WTC11 (cell line): ENCODE data around the gene ZDHHC7. TPM values are rescaled to one million over a fixed set of nuclear protein-coding genes. Genes with fewer than 3 reads are reported as not detected.

Source experiments
- ATAC-seq: fragments of 200-7000 bp; cut with Tn5 transposase; 2 replicates; pipeline ENCODE4 v1.10.0; 2021; ENCODE audit warnings: mild to moderate bottlenecking, moderate library complexity
- CTCF ChIA-PET: fragments of 300-600 bp; sonication (Branson Sonifier 250); formaldehyde crosslinking; loops from one replicate; lab custom pipeline; 2021; ENCODE audit warnings: antibody characterized with exemption; lab: Charles Lee
- POLR2A ChIA-PET: fragments of 350-600 bp; sonication (Branson Sonifier 250); formaldehyde crosslinking; loops from one replicate; lab custom pipeline; 2021; ENCODE audit warnings: antibody characterized with exemption; lab: Charles Lee
- DNase-seq: peaks from one replicate; pipeline ENCODE4 v3.0.0; 2021; ENCODE audit warnings: low spot score
- H3K27ac Mint-ChIP-seq: 2 replicates; pipeline ENCODE4 v1.8.0; 2021; ENCODE audit warnings: mixed read lengths
- H3K27me3 Mint-ChIP-seq: 2 replicates; pipeline ENCODE4 v1.8.0; 2021; ENCODE audit warnings: low read depth, mild to moderate bottlenecking, moderate library complexity, mixed read lengths
- H3K36me3 Mint-ChIP-seq: 2 replicates; pipeline ENCODE4 v1.8.0; 2021; ENCODE audit warnings: mixed read lengths
- H3K4me1 Mint-ChIP-seq: 2 replicates; pipeline ENCODE4 v1.8.0; 2022; ENCODE audit warnings: mixed read lengths
- H3K4me3 Mint-ChIP-seq: 2 replicates; pipeline ENCODE4 v1.8.0; 2021; ENCODE audit warnings: mild to moderate bottlenecking, moderate library complexity, mixed read lengths
- H3K9me3 Mint-ChIP-seq: 2 replicates; pipeline ENCODE4 v1.8.0; 2021; ENCODE audit warnings: mixed read lengths
- CBFB ChIP-seq: sonication (generic); formaldehyde crosslinking; IDR thresholded peaks from 2 replicates; pipeline ENCODE4 v1.8.1; 2022; ENCODE audit warnings: mild to moderate bottlenecking, low read depth, missing genetic modification reagents
- ELF4 ChIP-seq: sonication (generic); formaldehyde crosslinking; IDR thresholded peaks from 2 replicates; pipeline ENCODE4 v1.8.1; 2022; ENCODE audit warnings: low read depth, mild to moderate bottlenecking, moderate library complexity, missing genetic modification reagents
- GABPB1 ChIP-seq: sonication (generic); formaldehyde crosslinking; IDR thresholded peaks from 2 replicates; pipeline ENCODE4 v1.8.1; 2023; ENCODE audit warnings: mild to moderate bottlenecking, missing genetic modification reagents
- GRHL2 ChIP-seq: fragments of 250-450 bp; sonication (Bioruptor Pico); IDR thresholded peaks from 2 replicates; pipeline ENCODE4 v1.8.0; 2022; ENCODE audit warnings: mild to moderate bottlenecking, moderate library complexity; ENCODE audit not compliant: insufficient replicate concordance, severe bottlenecking
- GTF2I ChIP-seq: fragments of 250-450 bp; sonication (Bioruptor Pico); conservative IDR thresholded peaks from 2 replicates; pipeline ENCODE4 v1.4.0; 2021; ENCODE audit warnings: mild to moderate bottlenecking
- KAT7 ChIP-seq: sonication (generic); formaldehyde crosslinking; IDR thresholded peaks from 2 replicates; pipeline ENCODE4 v1.8.1; 2023; ENCODE audit warnings: missing genetic modification reagents, mild to moderate bottlenecking, borderline replicate concordance
- MYBL2 ChIP-seq: sonication (generic); formaldehyde crosslinking; IDR thresholded peaks from 2 replicates; pipeline ENCODE4 v1.8.1; 2023; ENCODE audit warnings: mild to moderate bottlenecking, moderate library complexity, missing genetic modification reagents
- NFYB ChIP-seq: sonication (generic); formaldehyde crosslinking; conservative IDR thresholded peaks from 2 replicates; pipeline ENCODE4 v1.8.0; 2022; ENCODE audit warnings: low read depth, missing genetic modification reagents
- NR2C2 ChIP-seq: sonication (generic); formaldehyde crosslinking; IDR thresholded peaks from 2 replicates; pipeline ENCODE4 v1.8.0; 2022; ENCODE audit warnings: mild to moderate bottlenecking, missing genetic modification reagents
- OVOL2 ChIP-seq: fragments of 250-450 bp; sonication (Bioruptor Pico); IDR thresholded peaks from 2 replicates; pipeline ENCODE4 v1.9.0; 2021; ENCODE audit warnings: mild to moderate bottlenecking, borderline replicate concordance
- SP1 ChIP-seq: sonication (generic); formaldehyde crosslinking; conservative IDR thresholded peaks from 2 replicates; pipeline ENCODE4 v1.8.1; 2022; ENCODE audit warnings: missing genetic modification reagents
- ZNF121 ChIP-seq: sonication (generic); formaldehyde crosslinking; IDR thresholded peaks from 2 replicates; pipeline ENCODE4 v1.8.0; 2023; ENCODE audit warnings: missing genetic modification reagents
- ZNF138 ChIP-seq: sonication (generic); formaldehyde crosslinking; conservative IDR thresholded peaks from 2 replicates; pipeline ENCODE4 v1.8.1; 2022; ENCODE audit warnings: mild to moderate bottlenecking, moderate library complexity, missing genetic modification reagents
- ZNF263 ChIP-seq: sonication (generic); formaldehyde crosslinking; IDR thresholded peaks from 2 replicates; pipeline ENCODE4 v1.8.1; 2022; ENCODE audit warnings: low read depth, mild to moderate bottlenecking, moderate library complexity, missing genetic modification reagents
- ZNF671 ChIP-seq: fragments of 250-450 bp; sonication (Bioruptor Pico); IDR thresholded peaks from 2 replicates; pipeline ENCODE4 v1.8.0; 2021; ENCODE audit warnings: mild to moderate bottlenecking
- total RNA-seq: library from RNA; stranded (reverse); gene quantifications from 3 replicates; pipeline ENCODE4 v1.2.3, GENCODE V29; 2021
- TF ChIP-seq, protein P1 (sequence below): sonication (generic); formaldehyde crosslinking; IDR thresholded peaks from 2 replicates; pipeline ENCODE4 v1.8.1; 2022; ENCODE audit warnings: mild to moderate bottlenecking, missing genetic modification reagents, moderate library complexity, borderline replicate concordance
- TF ChIP-seq, protein P2 (sequence below): fragments of 200-600 bp; IDR thresholded peaks from 2 replicates; pipeline ENCODE4 v1.8.0; 2022; ENCODE audit warnings: antibody characterized with exemption
- TF ChIP-seq, protein P3 (sequence below): sonication (generic); formaldehyde crosslinking; IDR thresholded peaks from 2 replicates; pipeline ENCODE4 v1.8.0; 2022; ENCODE audit warnings: mild to moderate bottlenecking, missing genetic modification reagents
- TF ChIP-seq, protein P4 (sequence below): fragments of 250-450 bp; sonication (Bioruptor Pico); IDR thresholded peaks from 2 replicates; pipeline ENCODE4 v2.1.2; 2022; ENCODE audit warnings: mild to moderate bottlenecking, moderate library complexity
- TF ChIP-seq, protein P5 (sequence below): sonication (generic); formaldehyde crosslinking; IDR thresholded peaks from 2 replicates; pipeline ENCODE4 v1.8.0; 2022; ENCODE audit warnings: mild to moderate bottlenecking, missing genetic modification reagents
- TF ChIP-seq, protein P6 (sequence below): sonication (generic); formaldehyde crosslinking; conservative IDR thresholded peaks from 2 replicates; pipeline ENCODE4 v1.8.1; 2023; ENCODE audit warnings: mild to moderate bottlenecking, low read depth, missing genetic modification reagents, moderate library complexity

ZDHHC7 gene
- total RNA-seq, 1 experiment from 2014 or later: 38.7 TPM

DNA sequence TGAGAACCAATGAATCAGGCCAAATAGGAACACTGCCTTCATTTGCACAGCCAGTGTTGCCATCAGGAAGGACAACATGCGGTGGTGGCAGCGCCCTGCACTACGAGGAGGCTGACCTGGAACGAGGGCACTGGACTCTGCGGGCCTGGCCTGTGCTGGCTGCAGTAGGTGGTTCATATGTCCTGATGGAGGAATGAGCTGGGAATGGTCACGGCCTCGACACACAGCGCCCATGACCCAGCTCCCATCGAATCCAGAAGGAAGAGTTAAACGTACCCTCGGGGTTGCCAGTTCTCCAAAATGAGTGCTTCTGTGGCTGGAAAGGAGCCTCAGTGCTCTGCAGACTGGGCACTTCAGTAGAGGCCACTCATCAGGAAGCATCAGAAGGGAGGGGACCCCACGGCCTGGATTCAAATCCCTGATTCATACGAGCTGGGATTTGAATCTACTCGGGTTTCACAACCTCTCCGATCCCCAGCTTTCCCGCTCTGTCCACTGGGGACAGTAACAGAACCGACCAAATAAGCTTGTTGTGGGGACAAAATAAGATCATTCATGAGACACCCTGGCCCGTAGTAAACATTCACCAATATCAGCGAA, 85.5 kb downstream of the ZDHHC7 start:
- Mint-ChIP-seq H3K9me3 (no peaks in the 10 kb centered on the region), H3K27me3 (no peaks in the 10 kb centered on the region), H3K27ac (no peak overlapping the region), H3K4me1 (peaks cover 14% of the 10 kb centered on the region), H3K36me3 (no peaks in the 10 kb centered on the region), H3K4me3 (no peak overlapping the region)
- ChIA-PET POLR2A (interaction anchor here (0.5 kb wide), 1 partner anchor 60 kb away, joined by 3 read pairs; no protein-coding TSS in a partner anchor), CTCF (interaction anchor here (0.6 to 6.7 kb wide), 32 partner anchors 9 to 614 kb away, joined by 3 to 139 read pairs (median 4); partner anchors contain the start of genes CRISPLD2 and KIAA0513)
- no peak for DNase-seq
- no peak for ATAC-seq
- TF ChIP-seq KAT7 (CRISPR knock-in tag) (no peak), MYBL2 (CRISPR knock-in tag) (no peak), ZNF138 (CRISPR knock-in tag) (no peak)
- TF ChIP-seq, protein P1, sequence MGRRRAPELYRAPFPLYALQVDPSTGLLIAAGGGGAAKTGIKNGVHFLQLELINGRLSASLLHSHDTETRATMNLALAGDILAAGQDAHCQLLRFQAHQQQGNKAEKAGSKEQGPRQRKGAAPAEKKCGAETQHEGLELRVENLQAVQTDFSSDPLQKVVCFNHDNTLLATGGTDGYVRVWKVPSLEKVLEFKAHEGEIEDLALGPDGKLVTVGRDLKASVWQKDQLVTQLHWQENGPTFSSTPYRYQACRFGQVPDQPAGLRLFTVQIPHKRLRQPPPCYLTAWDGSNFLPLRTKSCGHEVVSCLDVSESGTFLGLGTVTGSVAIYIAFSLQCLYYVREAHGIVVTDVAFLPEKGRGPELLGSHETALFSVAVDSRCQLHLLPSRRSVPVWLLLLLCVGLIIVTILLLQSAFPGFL (CRISPR knock-in tag): no peak

DNA sequence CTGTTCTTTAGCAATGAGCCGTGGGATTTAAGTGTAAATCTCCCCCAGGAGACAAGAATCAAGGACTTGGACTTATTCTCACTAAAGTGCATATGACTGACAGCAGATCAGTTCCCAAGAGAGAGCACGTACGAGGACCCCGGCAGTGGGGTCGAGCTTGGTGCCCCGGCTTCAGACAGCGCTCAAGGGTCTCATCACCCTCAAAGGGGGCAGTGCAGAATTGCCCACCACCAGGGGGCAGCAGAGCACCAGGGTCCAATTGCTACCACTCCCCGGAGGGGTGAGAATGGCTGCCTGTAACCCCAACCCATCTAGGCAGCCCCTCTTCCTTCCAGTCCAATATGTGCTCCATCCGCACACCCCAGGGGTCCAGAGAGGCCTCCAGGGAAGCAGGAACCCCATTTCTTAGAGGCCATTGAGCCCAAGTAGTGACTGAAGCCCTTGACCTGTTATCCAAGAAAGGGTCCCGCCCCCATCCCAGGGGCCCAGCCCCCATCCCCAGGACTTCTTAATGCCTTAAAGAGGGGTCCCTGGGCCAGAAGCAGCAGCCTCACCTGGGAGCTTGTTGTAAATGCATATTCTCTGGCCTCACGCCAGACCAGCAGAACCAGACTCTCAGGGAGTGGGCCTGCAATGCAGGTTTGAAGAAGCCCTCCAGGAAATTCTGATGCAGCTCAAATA, 86.1 kb downstream of the ZDHHC7 start:
- Mint-ChIP-seq H3K27ac (0 out of 2 replicates have a peak overlapping the region, but pooled peaks have one; percentile 70), H3K27me3 (no peaks in the 10 kb centered on the region), H3K36me3 (no peaks in the 10 kb centered on the region), H3K4me1 (peaks cover 14% of the 10 kb centered on the region), H3K4me3 (no peak overlapping the region), H3K9me3 (no peaks in the 10 kb centered on the region)
- peak; percentile 87 for ATAC-seq
- CTCF ChIA-PET: interaction anchor here (0.5 to 6.7 kb wide), 50 partner anchors 9 to 613 kb away, joined by 3 to 139 read pairs (median 4); partner anchors contain the start of genes CRISPLD2 and KIAA0513
- POLR2A ChIA-PET: interaction anchor here (0.5 kb wide), 1 partner anchor 373 kb away, joined by 4 read pairs; no protein-coding TSS in a partner anchor
- peak; percentile 94 for DNase-seq
- TF ChIP-seq GTF2I (CRISPR knock-in tag) (no peak), SP1 (CRISPR knock-in tag) (0 out of 2 replicates have a peak, but pooled peaks have one; percentile 32), GABPB1 (CRISPR knock-in tag) (0 out of 2 replicates have a peak, but pooled peaks have one; percentile 13), CBFB (no peak), NFYB (CRISPR knock-in tag) (no peak), ZNF121 (CRISPR knock-in tag) (peak; percentile 90), ZNF263 (CRISPR knock-in tag) (no peak), ELF4 (CRISPR knock-in tag) (no peak), NR2C2 (CRISPR knock-in tag) (no peak), OVOL2 (no peak), ZNF671 (CRISPR knock-in tag) (no peak), GRHL2 (CRISPR knock-in tag) (no peak)
- TF ChIP-seq, protein P2, sequence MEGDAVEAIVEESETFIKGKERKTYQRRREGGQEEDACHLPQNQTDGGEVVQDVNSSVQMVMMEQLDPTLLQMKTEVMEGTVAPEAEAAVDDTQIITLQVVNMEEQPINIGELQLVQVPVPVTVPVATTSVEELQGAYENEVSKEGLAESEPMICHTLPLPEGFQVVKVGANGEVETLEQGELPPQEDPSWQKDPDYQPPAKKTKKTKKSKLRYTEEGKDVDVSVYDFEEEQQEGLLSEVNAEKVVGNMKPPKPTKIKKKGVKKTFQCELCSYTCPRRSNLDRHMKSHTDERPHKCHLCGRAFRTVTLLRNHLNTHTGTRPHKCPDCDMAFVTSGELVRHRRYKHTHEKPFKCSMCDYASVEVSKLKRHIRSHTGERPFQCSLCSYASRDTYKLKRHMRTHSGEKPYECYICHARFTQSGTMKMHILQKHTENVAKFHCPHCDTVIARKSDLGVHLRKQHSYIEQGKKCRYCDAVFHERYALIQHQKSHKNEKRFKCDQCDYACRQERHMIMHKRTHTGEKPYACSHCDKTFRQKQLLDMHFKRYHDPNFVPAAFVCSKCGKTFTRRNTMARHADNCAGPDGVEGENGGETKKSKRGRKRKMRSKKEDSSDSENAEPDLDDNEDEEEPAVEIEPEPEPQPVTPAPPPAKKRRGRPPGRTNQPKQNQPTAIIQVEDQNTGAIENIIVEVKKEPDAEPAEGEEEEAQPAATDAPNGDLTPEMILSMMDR: peak; percentile 96
- TF ChIP-seq, protein P3, sequence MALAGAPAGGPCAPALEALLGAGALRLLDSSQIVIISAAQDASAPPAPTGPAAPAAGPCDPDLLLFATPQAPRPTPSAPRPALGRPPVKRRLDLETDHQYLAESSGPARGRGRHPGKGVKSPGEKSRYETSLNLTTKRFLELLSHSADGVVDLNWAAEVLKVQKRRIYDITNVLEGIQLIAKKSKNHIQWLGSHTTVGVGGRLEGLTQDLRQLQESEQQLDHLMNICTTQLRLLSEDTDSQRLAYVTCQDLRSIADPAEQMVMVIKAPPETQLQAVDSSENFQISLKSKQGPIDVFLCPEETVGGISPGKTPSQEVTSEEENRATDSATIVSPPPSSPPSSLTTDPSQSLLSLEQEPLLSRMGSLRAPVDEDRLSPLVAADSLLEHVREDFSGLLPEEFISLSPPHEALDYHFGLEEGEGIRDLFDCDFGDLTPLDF (CRISPR knock-in tag): no peak
- TF ChIP-seq, protein P4, sequence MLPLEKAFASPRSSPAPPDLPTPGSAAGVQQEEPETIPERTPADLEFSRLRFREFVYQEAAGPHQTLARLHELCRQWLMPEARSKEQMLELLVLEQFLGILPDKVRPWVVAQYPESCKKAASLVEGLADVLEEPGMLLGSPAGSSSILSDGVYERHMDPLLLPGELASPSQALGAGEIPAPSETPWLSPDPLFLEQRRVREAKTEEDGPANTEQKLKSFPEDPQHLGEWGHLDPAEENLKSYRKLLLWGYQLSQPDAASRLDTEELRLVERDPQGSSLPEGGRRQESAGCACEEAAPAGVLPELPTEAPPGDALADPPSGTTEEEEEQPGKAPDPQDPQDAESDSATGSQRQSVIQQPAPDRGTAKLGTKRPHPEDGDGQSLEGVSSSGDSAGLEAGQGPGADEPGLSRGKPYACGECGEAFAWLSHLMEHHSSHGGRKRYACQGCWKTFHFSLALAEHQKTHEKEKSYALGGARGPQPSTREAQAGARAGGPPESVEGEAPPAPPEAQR (CRISPR knock-in tag): no peak
- TF ChIP-seq, protein P5, sequence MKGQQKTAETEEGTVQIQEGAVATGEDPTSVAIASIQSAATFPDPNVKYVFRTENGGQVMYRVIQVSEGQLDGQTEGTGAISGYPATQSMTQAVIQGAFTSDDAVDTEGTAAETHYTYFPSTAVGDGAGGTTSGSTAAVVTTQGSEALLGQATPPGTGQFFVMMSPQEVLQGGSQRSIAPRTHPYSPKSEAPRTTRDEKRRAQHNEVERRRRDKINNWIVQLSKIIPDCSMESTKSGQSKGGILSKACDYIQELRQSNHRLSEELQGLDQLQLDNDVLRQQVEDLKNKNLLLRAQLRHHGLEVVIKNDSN (CRISPR knock-in tag): no peak
- TF ChIP-seq, protein P6, sequence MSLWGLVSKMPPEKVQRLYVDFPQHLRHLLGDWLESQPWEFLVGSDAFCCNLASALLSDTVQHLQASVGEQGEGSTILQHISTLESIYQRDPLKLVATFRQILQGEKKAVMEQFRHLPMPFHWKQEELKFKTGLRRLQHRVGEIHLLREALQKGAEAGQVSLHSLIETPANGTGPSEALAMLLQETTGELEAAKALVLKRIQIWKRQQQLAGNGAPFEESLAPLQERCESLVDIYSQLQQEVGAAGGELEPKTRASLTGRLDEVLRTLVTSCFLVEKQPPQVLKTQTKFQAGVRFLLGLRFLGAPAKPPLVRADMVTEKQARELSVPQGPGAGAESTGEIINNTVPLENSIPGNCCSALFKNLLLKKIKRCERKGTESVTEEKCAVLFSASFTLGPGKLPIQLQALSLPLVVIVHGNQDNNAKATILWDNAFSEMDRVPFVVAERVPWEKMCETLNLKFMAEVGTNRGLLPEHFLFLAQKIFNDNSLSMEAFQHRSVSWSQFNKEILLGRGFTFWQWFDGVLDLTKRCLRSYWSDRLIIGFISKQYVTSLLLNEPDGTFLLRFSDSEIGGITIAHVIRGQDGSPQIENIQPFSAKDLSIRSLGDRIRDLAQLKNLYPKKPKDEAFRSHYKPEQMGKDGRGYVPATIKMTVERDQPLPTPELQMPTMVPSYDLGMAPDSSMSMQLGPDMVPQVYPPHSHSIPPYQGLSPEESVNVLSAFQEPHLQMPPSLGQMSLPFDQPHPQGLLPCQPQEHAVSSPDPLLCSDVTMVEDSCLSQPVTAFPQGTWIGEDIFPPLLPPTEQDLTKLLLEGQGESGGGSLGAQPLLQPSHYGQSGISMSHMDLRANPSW (CRISPR knock-in tag): no peak
